GM19238 (cell line): Measurements from ENCODE around the gene QKI.
A peak's percentile ranks its signal among the peaks of the same experiment; 100 is the strongest.
"Not testable (repeated sequence)": the region's sequence is repeated elsewhere in the genome, so short reads cannot be mapped to it uniquely, and the experiment has no call there.

Source experiments
- DNase-seq: peaks from one replicate; pipeline ENCODE4 v3.0.0; 2011; ENCODE audit warnings: low spot score; ENCODE audit not compliant: insufficient read length

Gene QKI

GRCh38 chr6:163413345-163414116, 987 bp upstream of the QKI start:
- DNase-seq, result peak; percentile 94

DNA sequence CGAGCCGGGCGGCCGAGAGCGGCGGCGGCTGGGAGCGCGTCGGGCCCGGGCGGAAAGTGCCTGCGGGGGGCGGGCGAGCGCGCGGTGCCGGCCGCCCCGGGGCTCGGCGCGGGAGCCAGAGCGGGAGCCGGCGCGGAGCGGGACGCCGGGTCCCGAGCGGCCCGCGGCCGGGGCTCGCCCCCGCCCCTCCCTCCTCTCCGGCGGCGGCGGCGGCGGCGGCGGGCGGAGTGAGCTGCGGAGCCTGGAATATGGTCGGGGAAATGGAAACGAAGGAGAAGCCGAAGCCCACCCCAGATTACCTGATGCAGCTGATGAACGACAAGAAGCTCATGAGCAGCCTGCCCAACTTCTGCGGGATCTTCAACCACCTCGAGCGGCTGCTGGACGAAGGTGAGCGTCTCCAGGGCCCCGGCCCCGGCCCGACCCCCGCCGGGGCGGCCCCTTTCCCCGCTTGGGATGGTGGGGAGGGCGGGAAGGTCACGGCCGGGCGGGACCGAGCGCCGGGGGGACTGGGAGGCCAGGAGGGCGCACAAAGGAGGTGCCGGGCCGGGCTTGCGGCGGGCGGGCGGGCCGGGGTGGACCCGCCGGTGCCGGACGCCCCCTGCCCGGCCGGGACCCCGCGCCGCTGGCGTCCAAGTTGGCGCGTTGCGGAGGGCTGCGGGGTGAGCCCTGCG, 565 bp downstream of the QKI start:
- DNase-seq, result peak; percentile 20

GRCh38 chr6:163415620-163416556, 1.4 kb downstream of the QKI start:
- DNase-seq, result peak; percentile 43

DNA sequence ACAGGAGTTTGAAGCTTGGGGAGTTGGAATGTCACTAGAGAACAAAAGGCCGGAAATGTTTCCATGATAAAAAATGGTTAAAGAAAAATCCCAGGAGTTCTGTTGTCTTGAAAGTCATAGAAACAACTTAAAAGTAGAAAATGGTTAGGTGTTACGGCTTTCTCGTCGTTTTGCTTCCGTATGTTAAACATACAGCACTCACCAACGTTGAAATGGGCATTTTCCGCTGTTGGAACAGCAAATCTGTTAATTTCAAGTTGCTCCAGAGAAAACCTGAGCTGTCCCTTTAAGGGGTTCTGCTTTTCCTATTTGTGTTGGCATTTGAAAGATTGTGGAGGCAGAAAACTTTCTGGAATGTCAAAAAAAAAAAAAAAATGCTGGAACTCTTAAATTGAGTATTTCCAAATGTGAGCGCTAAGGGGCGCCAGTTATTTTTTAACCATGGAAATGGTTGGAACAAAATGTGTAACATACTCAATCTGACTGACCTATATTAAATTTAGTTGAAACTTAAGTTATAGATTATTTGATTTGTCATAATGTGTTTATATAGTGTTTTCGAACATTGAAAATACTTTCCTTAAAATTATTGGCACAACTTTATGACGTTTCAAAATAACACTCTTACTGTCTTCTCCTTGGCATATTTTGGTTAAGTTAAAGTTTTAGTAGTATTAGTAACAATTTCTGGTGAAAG, 2.2 kb downstream of the QKI start:
- no peak for DNase-seq

- DNase-seq, result no peak
Observed at GRCh38 chr6:163417595-163417994, 3.1 kb downstream of the QKI start.

GRCh38 chr6:163418311-163419029, 4.0 kb downstream of the QKI start:
- DNase-seq, result no peak

- no peak for DNase-seq
Observed at GRCh38 chr6:163419413-163420288, 5.1 kb downstream of the QKI start.

GRCh38 chr6:163420289-163420614, 5.7 kb downstream of the QKI start:
- no peak for DNase-seq

DNA sequence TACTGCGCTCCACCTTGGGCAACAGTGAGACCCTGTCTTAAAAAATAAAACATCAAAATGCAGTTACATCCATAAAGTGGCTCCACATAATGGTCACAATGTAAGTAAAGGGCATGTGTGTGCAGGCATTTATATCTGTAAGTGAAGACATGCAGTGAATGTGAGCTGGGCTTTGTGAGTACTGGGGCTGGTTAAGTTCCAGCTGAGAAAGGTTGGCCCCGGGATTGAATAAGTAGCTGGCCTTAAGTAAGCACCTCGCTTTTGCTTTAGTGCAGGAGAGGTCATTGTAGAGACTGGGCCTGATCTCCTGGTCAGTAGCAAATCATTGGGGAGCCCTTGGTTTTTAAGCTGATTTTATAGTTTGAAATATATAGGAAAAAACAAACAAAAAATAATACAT, 8.0 kb downstream of the QKI start:
- no peak for DNase-seq

DNA sequence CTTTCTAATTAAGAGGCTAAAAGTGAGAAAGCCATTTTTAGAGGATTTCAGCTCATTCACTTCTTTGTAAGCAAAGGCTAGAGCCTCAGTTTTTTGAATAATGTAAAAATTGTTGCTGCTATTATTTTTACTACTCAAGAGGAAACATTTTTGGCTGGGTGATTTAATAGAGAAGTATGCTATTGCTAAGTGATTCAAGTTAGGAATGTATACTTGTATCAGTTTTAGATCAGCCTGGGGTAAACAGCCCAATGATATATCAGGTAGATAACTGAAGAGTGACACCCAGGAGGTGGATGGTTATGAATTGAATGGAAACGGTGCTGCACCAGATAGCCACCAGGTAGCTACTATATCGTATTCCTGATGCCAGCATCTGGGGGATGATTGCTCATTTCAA, 9.2 kb downstream of the QKI start:
- DNase-seq, result no peak

- DNase-seq, result no peak
Observed at GRCh38 chr6:163427498-163428254, 13.2 kb downstream of the QKI start.

DNA sequence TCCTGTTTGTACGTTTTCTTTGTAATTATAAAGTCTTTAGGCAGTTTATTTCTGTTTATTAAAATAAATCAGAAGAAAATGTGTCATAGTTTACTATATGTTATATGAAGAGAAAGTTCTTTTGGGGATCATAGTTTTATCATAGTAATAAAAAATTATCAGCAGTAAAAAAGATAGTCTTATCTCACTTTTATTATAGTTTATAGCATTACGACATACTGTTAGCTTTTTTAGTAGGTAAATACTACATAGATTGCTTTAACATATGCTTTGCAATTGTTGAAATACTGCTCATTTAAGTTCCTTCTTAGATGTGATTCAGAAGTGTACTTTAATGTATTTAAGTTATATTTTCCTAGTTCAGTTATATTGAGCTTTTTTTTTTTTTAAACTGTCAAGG, 13.9 kb downstream of the QKI start:
- DNase-seq, result no peak

DNA sequence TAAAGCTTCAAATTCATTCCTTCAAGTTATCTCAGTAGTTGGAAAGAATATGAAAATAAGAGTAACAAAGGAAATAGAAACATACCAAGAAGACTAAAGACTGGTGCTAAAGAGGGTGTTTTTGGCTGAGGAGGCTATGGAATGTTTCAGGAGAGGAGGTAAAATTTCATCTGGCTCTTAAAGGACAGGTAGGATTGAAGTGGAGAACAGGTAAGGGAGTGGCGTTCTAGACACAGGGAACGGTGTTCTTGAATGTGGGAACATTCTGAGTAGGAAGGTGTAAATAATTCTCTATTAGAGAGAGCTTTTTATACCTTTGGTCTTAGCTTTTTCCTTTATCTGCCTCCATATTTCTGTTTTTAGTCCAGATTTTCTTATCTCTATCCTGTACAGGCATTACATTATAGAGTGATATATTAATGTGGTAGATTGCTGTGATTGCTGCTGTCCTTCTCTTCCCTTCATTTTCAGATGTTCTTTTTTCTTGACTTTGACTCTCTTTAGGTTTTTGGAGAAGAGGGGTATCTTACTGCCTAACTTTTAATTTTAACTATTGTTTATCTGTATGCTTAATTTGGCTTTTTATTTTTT, 15.4 kb downstream of the QKI start:
- DNase-seq, result no peak

DNA sequence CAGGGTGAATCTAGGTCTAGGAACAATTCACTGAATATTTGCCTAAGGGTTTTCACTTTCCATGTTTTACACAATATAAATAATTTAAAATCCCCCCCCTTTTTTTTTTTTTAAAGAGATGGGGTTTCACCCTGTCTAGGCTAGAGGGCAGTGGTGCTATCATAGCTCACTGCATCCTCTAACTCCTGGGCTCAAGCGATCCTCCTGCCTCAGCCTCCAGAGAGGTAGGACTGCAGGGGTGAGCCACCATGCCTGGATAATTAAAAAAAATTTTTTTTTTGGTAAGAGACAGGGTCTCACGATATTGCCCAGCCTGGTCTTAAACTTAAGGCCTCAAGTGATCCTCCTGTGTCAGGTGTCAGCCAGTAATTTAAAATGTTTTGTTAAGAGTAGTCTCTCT, 17.8 kb downstream of the QKI start:
- no peak for DNase-seq

DNA sequence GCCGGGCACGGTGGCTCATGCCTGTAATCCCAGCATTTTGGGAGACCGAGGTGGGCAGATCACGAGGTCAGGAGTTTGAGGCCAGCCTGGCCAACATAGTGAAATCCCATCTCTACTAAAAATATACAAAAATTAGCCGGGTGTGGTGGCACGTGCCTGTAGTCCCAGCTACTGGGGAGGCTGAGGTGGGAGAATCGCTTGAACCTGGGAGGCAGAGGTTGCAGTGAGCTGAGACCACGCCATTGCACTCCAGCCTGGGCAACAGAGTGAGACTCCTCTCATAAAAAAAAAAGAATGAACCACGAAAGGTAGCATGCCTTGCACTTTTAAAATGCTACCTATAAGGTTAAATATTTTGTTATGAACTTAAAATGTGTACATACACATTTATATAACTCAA, 19.0 kb downstream of the QKI start:
- not testable (repeated sequence) for DNase-seq

- no peak for DNase-seq
Observed at GRCh38 chr6:163435023-163435422, 20.5 kb downstream of the QKI start.

- no peak for DNase-seq
Observed at GRCh38 chr6:163436843-163437242, 22.3 kb downstream of the QKI start.

- DNase-seq, result no peak
Observed at GRCh38 chr6:163437466-163437865, 22.9 kb downstream of the QKI start.
